Prostate gland (tissue), 2 donors: ENCODE data around the gene H2BW2.

Experiments used
- POLR2A ChIP-seq: fragments of 450-650 bp; IDR thresholded peaks from one replicate; pipeline ENCODE4 v1.6.1; 2016; ENCODE audit warnings: antibody characterized with exemption, mild to moderate bottlenecking
- POLR2AphosphoS5 ChIP-seq: sonication (generic); formaldehyde crosslinking; IDR thresholded peaks from one replicate; pipeline ENCODE4 v1.6.1; 2017; ENCODE audit warnings: antibody characterized with exemption
- TF ChIP-seq, protein P1 (sequence below), 4 experiments: fragments of 200-600 bp in 2 of 4; fragments of 450-650 bp in 2 of 4; sonication (generic) in 2 of 4; IDR thresholded peaks; 1 replicate in 3 of 4; 2 replicates in 1 of 4; pipeline ENCODE4 v1.5.1; 2016 to 2019; ENCODE audit warnings: antibody characterized with exemption in 4 of 4, mild to moderate bottlenecking in 2 of 4, moderate library complexity in 2 of 4

DNA sequence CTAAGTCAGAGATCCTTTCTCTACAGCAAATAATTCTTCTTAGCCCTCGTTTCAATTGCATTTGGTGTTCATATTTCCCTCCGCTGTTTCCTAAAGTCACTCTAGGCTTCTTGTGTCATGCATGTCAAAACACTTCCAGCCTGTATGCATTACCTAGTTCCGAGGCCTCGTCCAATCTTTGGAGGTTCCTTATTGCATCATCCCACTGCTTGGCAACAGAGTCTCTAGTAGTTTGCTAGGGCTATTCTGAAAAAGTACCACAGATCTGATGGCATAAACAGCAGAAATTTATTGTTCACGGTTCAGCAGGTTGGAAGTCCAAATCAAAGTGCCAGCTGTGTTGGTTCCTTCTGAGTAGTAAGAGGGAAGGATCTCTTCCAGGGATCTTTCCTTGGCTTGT, 5.9 kb downstream of the H2BW2 start:
- TF ChIP-seq, protein P1, sequence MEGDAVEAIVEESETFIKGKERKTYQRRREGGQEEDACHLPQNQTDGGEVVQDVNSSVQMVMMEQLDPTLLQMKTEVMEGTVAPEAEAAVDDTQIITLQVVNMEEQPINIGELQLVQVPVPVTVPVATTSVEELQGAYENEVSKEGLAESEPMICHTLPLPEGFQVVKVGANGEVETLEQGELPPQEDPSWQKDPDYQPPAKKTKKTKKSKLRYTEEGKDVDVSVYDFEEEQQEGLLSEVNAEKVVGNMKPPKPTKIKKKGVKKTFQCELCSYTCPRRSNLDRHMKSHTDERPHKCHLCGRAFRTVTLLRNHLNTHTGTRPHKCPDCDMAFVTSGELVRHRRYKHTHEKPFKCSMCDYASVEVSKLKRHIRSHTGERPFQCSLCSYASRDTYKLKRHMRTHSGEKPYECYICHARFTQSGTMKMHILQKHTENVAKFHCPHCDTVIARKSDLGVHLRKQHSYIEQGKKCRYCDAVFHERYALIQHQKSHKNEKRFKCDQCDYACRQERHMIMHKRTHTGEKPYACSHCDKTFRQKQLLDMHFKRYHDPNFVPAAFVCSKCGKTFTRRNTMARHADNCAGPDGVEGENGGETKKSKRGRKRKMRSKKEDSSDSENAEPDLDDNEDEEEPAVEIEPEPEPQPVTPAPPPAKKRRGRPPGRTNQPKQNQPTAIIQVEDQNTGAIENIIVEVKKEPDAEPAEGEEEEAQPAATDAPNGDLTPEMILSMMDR (IDR thresholded peaks at IDR 0.05): no peak
- TF ChIP-seq POLR2AphosphoS5: no peak
- TF ChIP-seq POLR2A: no peak
